Stomach (tissue), 4 donors: ENCODE measurements around the gene SLFNL1.

Experiments used
- POLR2A ChIP-seq, 4 donors: fragments of 450-650 bp; IDR thresholded peaks; one replicate each; pipeline ENCODE4 v1.6.1; 2016; ENCODE audit warnings: antibody characterized with exemption in 4 of 4, control low read depth in 2 of 4, mild to moderate bottlenecking in 1 of 4, moderate library complexity in 1 of 4
- TF ChIP-seq, protein P1 (sequence below), 7 experiments: fragments of 450-650 bp in 4 of 7; fragments of 200-600 bp in 3 of 7; sonication (generic) in 3 of 7; IDR thresholded peaks; one replicate each; pipeline ENCODE4 v1.5.1; 2016 to 2019; ENCODE audit warnings: antibody characterized with exemption in 7 of 7, control low read depth in 2 of 7, mild to moderate bottlenecking in 1 of 7

DNA sequence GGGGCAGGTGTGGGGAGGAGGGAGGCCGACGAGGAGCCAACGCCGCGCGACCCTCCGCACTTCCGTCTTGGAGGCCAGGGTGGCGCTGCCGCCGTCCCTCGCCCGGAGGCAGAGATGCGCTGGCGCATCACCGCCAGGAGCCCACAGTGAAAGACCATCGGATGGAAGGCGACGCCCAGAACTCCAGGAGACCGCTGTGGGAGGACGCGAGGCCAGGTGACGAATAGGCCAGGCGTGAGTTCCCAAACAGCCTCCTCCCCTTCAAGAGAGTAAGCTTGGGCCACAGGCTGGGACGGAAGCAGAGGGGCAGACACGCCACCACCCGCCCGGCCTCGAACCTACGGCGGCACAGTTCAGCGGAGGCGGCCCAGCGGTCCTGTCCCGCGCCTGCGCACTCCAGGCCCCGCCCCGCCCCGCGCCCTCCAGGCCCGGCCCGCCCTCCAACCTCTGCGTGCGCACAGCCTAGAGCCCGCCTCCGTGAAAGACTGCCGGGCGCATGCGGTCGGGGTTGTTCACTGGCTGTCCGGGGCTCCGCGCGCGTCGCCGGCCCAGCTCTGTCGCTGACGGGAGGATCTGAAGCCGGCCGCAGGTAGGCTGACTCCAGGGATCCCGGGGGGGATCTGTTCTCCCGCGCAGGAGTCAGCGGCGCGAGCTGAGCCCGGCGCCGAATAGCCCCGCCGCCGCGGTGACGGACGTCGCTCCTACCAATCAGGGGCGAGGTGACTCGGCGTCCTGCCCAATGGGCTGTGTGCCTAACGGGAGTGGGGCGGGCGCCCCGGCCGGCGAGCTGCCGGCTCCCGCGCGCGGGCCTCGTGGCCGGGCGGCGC, 42.1 kb downstream of the SLFNL1 start, which contains the start of gene CTPS1:
- TF ChIP-seq, protein P1, sequence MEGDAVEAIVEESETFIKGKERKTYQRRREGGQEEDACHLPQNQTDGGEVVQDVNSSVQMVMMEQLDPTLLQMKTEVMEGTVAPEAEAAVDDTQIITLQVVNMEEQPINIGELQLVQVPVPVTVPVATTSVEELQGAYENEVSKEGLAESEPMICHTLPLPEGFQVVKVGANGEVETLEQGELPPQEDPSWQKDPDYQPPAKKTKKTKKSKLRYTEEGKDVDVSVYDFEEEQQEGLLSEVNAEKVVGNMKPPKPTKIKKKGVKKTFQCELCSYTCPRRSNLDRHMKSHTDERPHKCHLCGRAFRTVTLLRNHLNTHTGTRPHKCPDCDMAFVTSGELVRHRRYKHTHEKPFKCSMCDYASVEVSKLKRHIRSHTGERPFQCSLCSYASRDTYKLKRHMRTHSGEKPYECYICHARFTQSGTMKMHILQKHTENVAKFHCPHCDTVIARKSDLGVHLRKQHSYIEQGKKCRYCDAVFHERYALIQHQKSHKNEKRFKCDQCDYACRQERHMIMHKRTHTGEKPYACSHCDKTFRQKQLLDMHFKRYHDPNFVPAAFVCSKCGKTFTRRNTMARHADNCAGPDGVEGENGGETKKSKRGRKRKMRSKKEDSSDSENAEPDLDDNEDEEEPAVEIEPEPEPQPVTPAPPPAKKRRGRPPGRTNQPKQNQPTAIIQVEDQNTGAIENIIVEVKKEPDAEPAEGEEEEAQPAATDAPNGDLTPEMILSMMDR (IDR thresholded peaks at IDR 0.05) = peak in 1 of 7 experiments; percentile 15
- no peak for TF ChIP-seq POLR2A (IDR thresholded peaks at IDR 0.05)
